HG02840 (cell line): ENCODE data around the gene MAP3K5.
A peak's percentile ranks its signal among the peaks of the same experiment; 100 is the strongest.

ENCODE experiments used
- ATAC-seq: cut with Tn5 transposase; IDR thresholded peaks from one replicate; pipeline ENCODE4 v1.9.1; 2021; ENCODE audit warnings: mild to moderate bottlenecking, moderate library complexity, moderate number of reproducible peaks; ENCODE audit not compliant: unreplicated experiment, low FRiP score

The MAP3K5 gene

GRCh38 chr6:136550330-136551071 lies 241.8 kb downstream of the MAP3K5 start, which contains the start of gene MAP7:
Gene MAP7, minus strand, starts transcription at chr6:136550422. Its CDS starts 14 bp downstream, at chr6:136550408.
- peak; percentile 51 for ATAC-seq

GRCh38 chr6:136550045-136550329 lies 242.3 kb downstream of the MAP3K5 start:
- ATAC-seq = peak; percentile 53

GRCh38 chr6:136549300-136550044 lies 242.8 kb downstream of the MAP3K5 start:
- no peak for ATAC-seq

GRCh38 chr6:136548582-136549299 lies 243.5 kb downstream of the MAP3K5 start:
- ATAC-seq = no peak

GRCh38 chr6:136547871-136548270 lies 244.4 kb downstream of the MAP3K5 start:
- no peak for ATAC-seq

GRCh38 chr6:136547336-136547735 lies 244.9 kb downstream of the MAP3K5 start:
- ATAC-seq = no peak

GRCh38 chr6:136546331-136546730 lies 245.9 kb downstream of the MAP3K5 start:
- no peak for ATAC-seq

GRCh38 chr6:136544326-136544725 lies 248.0 kb downstream of the MAP3K5 start:
- ATAC-seq = no peak

GRCh38 chr6:136541395-136541794 lies 250.9 kb downstream of the MAP3K5 start:
- ATAC-seq = no peak

GRCh38 chr6:136539967-136540652 lies 252.2 kb downstream of the MAP3K5 start:
- ATAC-seq = no peak

GRCh38 chr6:136538836-136539235 lies 253.4 kb downstream of the MAP3K5 start:
- ATAC-seq = no peak

GRCh38 chr6:136535880-136536650 lies 256.2 kb downstream of the MAP3K5 start:
- no peak for ATAC-seq

GRCh38 chr6:136535017-136535765 lies 257.1 kb downstream of the MAP3K5 start:
- ATAC-seq = no peak

- ATAC-seq = no peak
Measured at GRCh38 chr6:136534268-136534667, 258.0 kb downstream of the MAP3K5 start.

GRCh38 chr6:136533487-136533886 lies 258.8 kb downstream of the MAP3K5 start:
- ATAC-seq = no peak

GRCh38 chr6:136532030-136532429 lies 260.2 kb downstream of the MAP3K5 start:
- ATAC-seq = no peak

- no peak for ATAC-seq
Measured at GRCh38 chr6:136529710-136530109, 262.6 kb downstream of the MAP3K5 start.

- no peak for ATAC-seq
Measured at GRCh38 chr6:136528477-136528876, 263.8 kb downstream of the MAP3K5 start.

- no peak for ATAC-seq
Measured at GRCh38 chr6:136527831-136528230, 264.4 kb downstream of the MAP3K5 start.
